ENCODE data around the gene MYOF. TPM values are rescaled to one million over a fixed set of nuclear protein-coding genes. Genes with fewer than 3 reads are reported as not detected.

MYOF gene
- total and polyA plus RNA-seq, 2 of the 8 experiments (the other 6 are each of a cell fraction or from before 2014, with no cell fraction given), result 0.98 to 2.3 TPM

- Histone ChIP-seq H3K4ac (replicated peaks; ENCODE audit: insufficient read length, low read depth, low read length) (no peak overlapping the region), H3K9me3 (ENCODE audit: insufficient read depth in 2 of 2, low read depth in 1 of 2, low read length in 1 of 2) (no peaks in the 10 kb centered on the region; a peak in 1 of 4 replicates), H4K91ac (replicated peaks; ENCODE audit: insufficient read length, low read length) (peak overlapping the region; percentile 53), H3K56ac (replicated peaks; ENCODE audit: insufficient read length, low read depth, low read length) (no peak overlapping the region), H3K36me3 (ENCODE audit: control insufficient read depth in 2 of 4, insufficient read depth in 4 of 4, low read length in 3 of 4) (no peaks in the 10 kb centered on the region), H2BK120ac (replicated peaks; ENCODE audit: low read depth, low read length) (no peak overlapping the region), H2BK20ac (ENCODE audit: low read length) (peak overlapping the region; percentile 56; the same call in 1 of the 2 replicates), H4K20me1 (replicated peaks in 1 of 2; ENCODE audit: control insufficient read depth in 1 of 2, insufficient read depth in 2 of 2, low read length in 2 of 2) (peaks cover 0 to 3% of the 10 kb centered on the region in 2 experiments), H3K23ac (ENCODE audit: insufficient read length) (no peak overlapping the region), H3K79me2 (ENCODE audit: control insufficient read depth in 1 of 2, insufficient read depth in 2 of 2, low read length in 2 of 2) (no peaks in the 10 kb centered on the region), H4K5ac (ENCODE audit: insufficient read length, low read depth, low read length) (no peak overlapping the region), H3K23me2 (ENCODE audit: low read depth, low read length) (no peaks in the 10 kb centered on the region), H3K14ac (ENCODE audit: insufficient read length) (no peak overlapping the region), H3K79me1 (ENCODE audit: low read depth, low read length) (no peaks in the 10 kb centered on the region), H2BK5ac (ENCODE audit: low read depth, low read length) (no peak overlapping the region), H3K4me1 (replicated peaks in 1 of 4; ENCODE audit: control insufficient read depth in 3 of 4, insufficient read depth in 4 of 4, low read length in 3 of 4) (peaks cover 0 to 2% (median 0%) of the 10 kb centered on the region in 4 experiments; a peak in 1 of 7 replicates), H2AFZ (ENCODE audit: low read length) (no peak overlapping the region), H3K27me3 (replicated peaks in 1 of 4; ENCODE audit: control insufficient read depth in 3 of 4, extremely low read depth in 1 of 4, insufficient read depth in 3 of 4, low read length in 3 of 4) (peaks cover 0 to 2% (median 0%) of the 10 kb centered on the region in 4 experiments; a peak in 1 of 7 replicates), H3K27ac (ENCODE audit: low read depth, low read length) (no peak overlapping the region), H2BK15ac (ENCODE audit: low read length) (no peak overlapping the region), H3K9ac (replicated peaks in 1 of 4; ENCODE audit: extremely low read depth in 1 of 4, low read depth in 3 of 4, low read length in 3 of 4) (no peak overlapping the region), H3K4me3 (ENCODE audit: extremely low read depth in 1 of 4, insufficient read depth in 2 of 4, low read depth in 3 of 4, low read length in 4 of 4) (no peak overlapping the region), H2AK5ac (ENCODE audit: low read depth, low read length) (no peak overlapping the region), H3K4me2 (ENCODE audit: insufficient read depth in 1 of 2, low read depth in 2 of 2, low read length in 2 of 2) (no peak overlapping the region), H3K18ac (ENCODE audit: extremely low read depth, low read length) (no peak overlapping the region), H4K8ac (ENCODE audit: extremely low read depth, insufficient read depth, low read length) (no peak overlapping the region), H2BK12ac (ENCODE audit: low read depth, low read length) (peak overlapping the region; percentile 32; the same call in 1 of the 2 replicates)
- ChIA-PET POLR2A (ENCODE audit: partially characterized antibody) (no interaction called here), CTCF (ENCODE audit: partially characterized antibody) (interaction anchor here (0.6 kb wide), 1 partner anchor 115 kb away, joined by 3 read pairs; no protein-coding TSS in a partner anchor)
- 82% methylated on average over 7 of the region's 7 CpGs; no CpG with 5 or more reads in 1 of the 2 experiments for WGBS, 2 experiments (ENCODE audit: extremely low coverage in 1 of 2, insufficient coverage in 1 of 2, insufficient read length in 1 of 2, insufficient replicate concordance in 2 of 2, low coverage in 1 of 2, low lambda C conversion rate in 2 of 2, missing lambda C conversion rate in 1 of 2)
- DNase-seq (ENCODE audit: low read depth in 1 of 2, low spot score in 2 of 2), result no peak
- TF ChIP-seq POU5F1 (IDR thresholded peaks at IDR 0.05; ENCODE audit: low read depth, low read length) (no peak), HDAC6 (IDR thresholded peaks at IDR 0.05; ENCODE audit: low read depth, low read length) (no peak), NRF1 (IDR thresholded peaks at IDR 0.05; ENCODE audit: low read depth, low read length) (no peak), RAD21 (IDR thresholded peaks at IDR 0.05 in 1 of 2, conservative IDR thresholded peaks at IDR 0.05 in 1 of 2; ENCODE audit: low read depth in 2 of 2, low read length in 2 of 2) (no peak), TAF1 (IDR thresholded peaks at IDR 0.05; ENCODE audit: low read depth, low read length) (no peak), SP4 (IDR thresholded peaks at IDR 0.05; ENCODE audit: low read length) (no peak), HDAC2 (IDR thresholded peaks at IDR 0.05; ENCODE audit: borderline replicate concordance in 1 of 2, low read depth in 2 of 2, low read length in 2 of 2) (no peak), ASH2L (IDR thresholded peaks at IDR 0.05; ENCODE audit: low read length) (no peak), BACH1 (IDR thresholded peaks at IDR 0.05; ENCODE audit: low read length) (no peak), RBBP5 (IDR thresholded peaks at IDR 0.05; ENCODE audit: borderline replicate concordance, low read depth, low read length) (no peak), SP2 (IDR thresholded peaks at IDR 0.05; ENCODE audit: low read length) (no peak), ATF2 (IDR thresholded peaks at IDR 0.05; ENCODE audit: low read length) (no peak), FOSL1 (IDR thresholded peaks at IDR 0.05; ENCODE audit: insufficient read depth, low read depth, low read length) (no peak)
- no peak for FAIRE-seq
These were observed 69.3 kb downstream of the MYOF start for GRCh38 chr10:93412801-93413200.
